ENCODE measurements around the gene TRIM61.

The TRIM61 gene

DNA sequence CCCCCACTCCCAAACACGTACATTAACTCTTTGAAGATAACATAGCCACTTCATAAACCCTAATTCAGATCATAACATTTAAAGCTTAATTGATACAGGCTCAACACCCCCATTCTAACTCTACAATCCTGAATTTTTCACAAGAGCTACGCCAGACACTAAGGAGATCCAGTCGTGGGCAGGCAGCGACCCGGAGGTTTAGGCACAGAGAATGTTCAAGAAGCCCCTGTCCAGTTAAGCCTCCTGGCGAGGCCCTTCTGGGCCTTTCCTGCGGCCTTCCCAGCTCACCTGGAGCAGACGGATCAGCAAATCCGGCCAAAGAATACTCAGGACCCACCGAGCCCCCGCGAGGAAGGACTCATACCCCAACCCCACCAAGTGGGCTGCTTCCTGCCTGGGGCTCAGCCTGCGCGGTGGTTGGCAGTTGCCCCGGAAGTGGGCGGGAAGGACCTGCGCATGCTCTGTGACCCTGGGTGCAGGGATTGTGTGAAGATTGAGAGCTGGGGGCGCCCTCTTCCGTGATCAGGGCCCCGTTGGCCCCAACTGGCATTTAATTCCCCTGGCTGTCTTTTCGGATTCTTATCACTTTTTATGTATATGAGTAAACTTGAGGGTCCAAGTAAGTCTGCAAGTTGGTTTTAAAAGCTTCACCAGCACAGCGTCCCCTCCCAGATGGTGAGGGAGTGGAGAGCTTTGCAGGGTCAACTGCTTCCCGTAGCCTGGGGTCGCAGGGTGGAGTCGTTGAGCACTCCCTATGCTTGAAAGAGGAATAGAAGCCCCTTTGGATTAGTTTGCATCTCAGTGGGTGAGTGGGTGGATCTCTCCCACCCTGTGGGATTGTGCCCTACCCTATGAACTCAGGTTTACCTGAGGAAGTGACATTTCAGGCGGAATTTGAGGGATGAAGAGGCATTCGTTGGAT lies at the start of gene TRIM61:
Gene TRIM61 (minus strand): TSS at position 415 of the 922 bp plus-strand sequence. CDS start 7,655 bp downstream, outside the sequence.
- TF ChIP-seq GATA2 (IDR thresholded peaks at IDR 0.05; ENCODE audit: low read depth, low read length): no peak
- TF ChIP-seq GATA3 (IDR thresholded peaks at IDR 0.05; ENCODE audit: low read depth, low read length): no peak

DNA sequence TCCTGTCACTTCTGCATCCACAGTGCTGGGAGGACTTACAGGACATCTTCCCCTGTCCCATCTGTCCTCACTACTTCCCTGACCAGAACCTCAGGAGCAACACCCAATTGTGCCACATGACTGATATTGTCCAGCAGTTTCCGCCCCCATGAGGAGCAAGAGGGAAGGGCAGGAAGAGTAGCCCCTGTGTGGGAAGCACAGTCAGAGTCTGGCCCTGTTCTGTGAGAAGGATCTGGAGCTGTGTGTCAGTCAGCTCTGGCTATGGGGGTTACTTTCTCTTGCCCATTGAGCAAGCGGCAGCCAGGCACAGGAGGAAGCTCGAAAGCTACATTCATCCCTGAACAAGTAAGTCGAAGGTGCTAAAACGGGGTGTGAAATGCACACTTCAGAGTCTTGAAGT lies 39.5 kb upstream of the TRIM61 start:
- no peak for TF ChIP-seq GATA3 (IDR thresholded peaks at IDR 0.05; ENCODE audit: low read depth, low read length)
- no peak for TF ChIP-seq GATA2 (IDR thresholded peaks at IDR 0.05; ENCODE audit: low read depth, low read length)

DNA sequence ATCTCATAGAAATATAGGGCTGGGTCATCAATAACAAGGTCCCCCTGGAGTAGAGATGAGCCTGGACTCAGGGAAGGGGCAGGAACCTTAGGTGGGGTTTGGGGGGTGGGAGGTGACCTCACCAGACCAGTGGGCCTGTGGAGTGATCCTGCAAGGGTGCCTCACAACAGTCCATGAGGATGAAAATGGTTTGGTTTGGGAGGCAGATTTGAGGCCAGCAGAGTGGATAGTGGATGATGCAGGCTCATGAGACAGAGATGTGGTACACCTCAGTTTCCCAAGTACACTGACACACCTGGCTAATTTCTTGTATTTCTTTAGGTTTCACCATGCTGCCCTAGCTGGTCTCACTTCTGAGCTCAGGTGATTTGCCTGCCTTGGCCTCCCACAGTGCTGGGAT lies 36.2 kb upstream of the TRIM61 start:
- TF ChIP-seq GATA2 (IDR thresholded peaks at IDR 0.05; ENCODE audit: low read depth, low read length): no peak
- TF ChIP-seq GATA3 (IDR thresholded peaks at IDR 0.05; ENCODE audit: low read depth, low read length): no peak

DNA sequence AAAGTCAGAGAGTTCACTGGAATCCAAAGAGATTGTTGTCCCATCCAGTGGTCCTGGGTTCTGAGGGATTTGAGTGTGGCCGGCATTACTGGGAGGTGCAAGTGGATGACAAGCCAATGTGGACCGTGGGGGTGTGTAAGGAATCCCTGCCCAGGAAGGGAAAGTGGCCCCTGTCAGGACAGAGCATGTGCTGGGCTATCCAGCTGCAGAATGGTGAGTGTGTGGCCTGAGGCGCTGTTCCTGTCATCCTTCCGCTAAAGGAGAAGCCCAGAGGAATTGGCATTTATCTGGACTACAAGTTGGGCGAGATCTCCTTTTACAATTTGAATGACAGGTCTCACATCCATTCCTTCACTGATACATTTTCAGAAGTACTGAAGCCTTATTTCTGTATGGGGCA lies 33.9 kb upstream of the TRIM61 start:
- TF ChIP-seq GATA3 (IDR thresholded peaks at IDR 0.05; ENCODE audit: low read depth, low read length): no peak
- no peak for TF ChIP-seq GATA2 (IDR thresholded peaks at IDR 0.05; ENCODE audit: low read depth, low read length)

DNA sequence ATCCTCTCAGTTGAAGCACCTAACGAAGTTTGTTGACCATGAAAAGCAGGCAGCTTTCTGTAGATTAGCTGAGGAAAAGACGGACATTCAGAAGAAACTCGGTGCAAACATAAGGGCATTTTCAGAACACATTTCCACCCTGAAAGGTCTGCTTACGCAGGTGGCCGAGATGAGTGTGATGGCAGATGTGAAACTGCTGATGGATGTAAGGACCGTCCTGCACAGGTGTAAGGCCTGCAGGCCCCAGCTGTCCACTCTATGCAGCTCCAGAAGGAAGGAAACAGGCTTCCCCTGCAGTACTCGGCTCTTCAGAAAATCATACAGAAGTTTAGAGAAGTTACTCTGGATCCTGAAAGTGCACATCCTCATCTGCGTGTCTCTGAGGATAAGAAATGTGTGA lies 33.5 kb upstream of the TRIM61 start:
- TF ChIP-seq GATA2 (IDR thresholded peaks at IDR 0.05; ENCODE audit: low read depth, low read length) (no peak), GATA3 (IDR thresholded peaks at IDR 0.05; ENCODE audit: low read depth, low read length) (no peak)

DNA sequence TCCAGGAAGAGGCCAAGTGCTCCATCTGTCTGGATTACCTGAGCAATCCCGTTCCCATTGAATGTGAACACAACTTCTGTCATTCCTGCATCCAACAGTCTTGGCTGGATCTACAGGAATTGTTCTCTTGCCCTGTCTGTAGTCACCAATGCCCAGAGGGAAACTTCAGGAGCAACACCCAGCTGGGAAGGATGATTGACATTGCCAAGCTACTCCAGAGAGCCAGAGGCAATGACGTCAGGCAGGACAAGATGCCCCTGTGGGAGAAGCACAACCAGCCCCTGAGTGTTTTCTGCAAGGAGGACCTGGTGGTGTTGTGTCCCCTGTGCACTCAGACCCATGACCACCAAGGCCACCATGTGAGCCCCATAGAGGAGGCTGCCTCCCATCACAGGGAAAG lies 33.0 kb upstream of the TRIM61 start:
- no peak for TF ChIP-seq GATA2 (IDR thresholded peaks at IDR 0.05; ENCODE audit: low read depth, low read length)
- TF ChIP-seq GATA3 (IDR thresholded peaks at IDR 0.05; ENCODE audit: low read depth, low read length): no peak

DNA sequence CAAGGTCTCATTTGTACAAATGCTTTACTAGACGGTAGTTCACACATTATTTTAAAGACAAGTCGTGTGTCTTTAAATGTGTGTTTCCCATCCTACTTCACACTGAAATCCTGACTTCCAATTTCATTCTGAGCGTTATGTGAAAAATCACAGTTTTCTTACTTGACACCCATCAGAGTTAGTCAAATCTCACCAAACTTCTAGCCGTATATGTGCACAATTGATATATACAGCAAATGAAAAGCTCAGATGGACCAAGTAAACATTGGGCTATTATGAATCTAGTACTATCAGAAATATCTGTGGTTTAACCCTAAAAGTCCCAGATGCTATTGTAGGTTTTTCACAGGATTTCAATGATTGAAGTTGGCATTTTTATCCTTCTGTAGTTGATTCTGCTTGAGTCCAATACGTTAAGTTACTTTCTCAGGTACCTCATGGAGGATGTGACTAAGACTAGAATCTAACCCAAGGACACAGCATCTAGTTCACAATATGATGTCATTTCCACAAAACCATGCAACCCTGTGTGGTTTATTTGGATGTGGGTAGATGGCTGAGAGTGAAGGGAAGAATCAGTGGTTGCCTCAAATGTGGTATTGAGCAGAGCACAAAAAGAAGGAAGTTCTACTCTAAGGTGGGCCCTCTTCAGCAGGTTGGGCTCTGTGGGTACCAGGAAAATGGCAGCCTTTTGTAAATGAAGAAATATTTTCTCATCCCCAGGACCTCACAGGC lies 32.2 kb upstream of the TRIM61 start:
- TF ChIP-seq GATA3 (IDR thresholded peaks at IDR 0.05; ENCODE audit: low read depth, low read length): no peak
- no peak for TF ChIP-seq GATA2 (IDR thresholded peaks at IDR 0.05; ENCODE audit: low read depth, low read length)

DNA sequence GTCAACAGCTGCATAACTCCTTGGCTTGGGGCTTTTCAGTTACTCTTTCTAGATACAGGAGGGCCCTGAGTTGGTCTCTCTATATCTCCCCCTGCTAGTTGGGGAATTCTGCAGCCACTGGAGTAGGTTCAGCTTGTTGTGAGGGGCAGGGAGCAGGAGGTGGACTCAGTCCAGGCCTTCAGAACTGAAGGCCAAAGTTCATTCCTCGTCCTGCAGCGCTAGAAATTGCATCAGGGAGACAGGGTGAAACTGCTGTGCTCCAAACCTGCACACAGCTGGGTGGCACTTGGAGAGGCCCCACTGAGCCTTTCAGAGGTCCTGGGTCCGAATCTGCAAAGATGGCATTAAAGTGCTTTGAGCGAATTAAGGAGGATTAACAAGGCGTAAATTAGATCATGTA lies 29.4 kb upstream of the TRIM61 start:
- TF ChIP-seq GATA3 (IDR thresholded peaks at IDR 0.05; ENCODE audit: low read depth, low read length) (no peak), GATA2 (IDR thresholded peaks at IDR 0.05; ENCODE audit: low read depth, low read length) (no peak)

DNA sequence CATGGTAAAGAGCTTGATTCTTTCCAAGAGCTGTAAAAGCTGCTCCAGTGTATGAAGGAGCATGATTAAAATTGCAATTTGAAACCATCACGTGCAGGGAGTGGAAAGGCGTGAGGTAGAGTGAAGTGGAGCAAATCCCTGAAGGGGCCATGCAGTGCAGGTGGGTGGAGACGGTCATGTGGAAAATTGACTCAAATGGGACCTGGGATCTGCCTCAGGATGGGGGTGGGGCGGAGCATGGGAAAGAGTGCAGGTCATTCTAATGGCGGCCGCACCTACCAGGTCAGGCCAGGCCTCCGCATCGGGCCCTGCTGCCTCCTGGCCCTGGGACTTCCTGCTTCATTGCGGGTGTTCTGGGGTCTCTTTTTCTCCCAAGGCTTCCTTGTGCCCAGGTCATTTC lies 29.0 kb upstream of the TRIM61 start:
- TF ChIP-seq GATA3 (IDR thresholded peaks at IDR 0.05; ENCODE audit: low read depth, low read length): no peak
- no peak for TF ChIP-seq GATA2 (IDR thresholded peaks at IDR 0.05; ENCODE audit: low read depth, low read length)

DNA sequence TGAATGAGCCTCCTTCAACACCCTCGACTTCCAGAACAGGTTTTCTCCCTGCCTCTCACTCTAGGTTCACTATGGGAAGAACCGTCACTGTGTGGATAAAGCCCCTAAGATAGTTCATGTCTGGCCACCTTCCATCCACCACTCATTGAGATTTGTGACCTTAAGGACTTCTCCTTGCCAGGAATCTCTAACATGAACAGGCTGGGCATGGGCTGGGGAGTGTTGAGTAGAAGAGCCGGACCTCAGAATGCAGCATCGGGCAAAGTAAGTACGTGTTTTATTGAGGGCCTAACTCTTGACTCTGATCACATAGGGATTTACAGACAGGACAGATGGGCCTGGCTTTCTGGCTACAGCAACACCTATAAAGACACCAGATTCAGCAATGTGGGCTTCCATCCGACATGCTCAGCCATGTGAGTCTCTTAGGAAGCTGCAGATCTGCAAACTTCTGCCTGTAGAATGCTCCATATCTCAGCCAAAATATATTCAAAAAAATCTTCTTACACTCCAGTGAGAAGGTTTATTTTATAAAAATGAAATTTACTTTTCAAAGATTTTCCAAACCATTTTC lies 28.0 kb upstream of the TRIM61 start:
- TF ChIP-seq GATA3 (IDR thresholded peaks at IDR 0.05; ENCODE audit: low read depth, low read length) (no peak), GATA2 (IDR thresholded peaks at IDR 0.05; ENCODE audit: low read depth, low read length) (no peak)

DNA sequence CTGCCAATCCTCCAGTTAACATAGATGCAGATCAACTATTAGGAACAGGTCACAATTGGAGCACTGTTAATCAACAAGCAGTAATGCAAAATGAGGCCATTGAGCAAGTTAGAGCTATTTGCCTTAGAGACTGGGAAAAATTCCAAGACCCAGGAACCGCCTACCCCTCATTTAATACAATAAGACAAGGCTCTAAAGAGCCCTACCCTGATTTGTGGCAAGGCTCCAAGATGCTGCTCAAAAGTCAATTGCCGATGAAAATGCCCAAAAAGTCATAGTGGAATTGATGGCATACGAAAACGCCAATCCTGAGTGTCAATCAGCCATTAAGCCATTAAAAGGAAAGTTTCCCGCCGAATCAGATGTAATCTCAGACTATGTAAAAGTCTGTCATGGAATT lies 20.5 kb upstream of the TRIM61 start:
- no peak for TF ChIP-seq GATA3 (IDR thresholded peaks at IDR 0.05; ENCODE audit: low read depth, low read length)
- no peak for TF ChIP-seq GATA2 (IDR thresholded peaks at IDR 0.05; ENCODE audit: low read depth, low read length)

DNA sequence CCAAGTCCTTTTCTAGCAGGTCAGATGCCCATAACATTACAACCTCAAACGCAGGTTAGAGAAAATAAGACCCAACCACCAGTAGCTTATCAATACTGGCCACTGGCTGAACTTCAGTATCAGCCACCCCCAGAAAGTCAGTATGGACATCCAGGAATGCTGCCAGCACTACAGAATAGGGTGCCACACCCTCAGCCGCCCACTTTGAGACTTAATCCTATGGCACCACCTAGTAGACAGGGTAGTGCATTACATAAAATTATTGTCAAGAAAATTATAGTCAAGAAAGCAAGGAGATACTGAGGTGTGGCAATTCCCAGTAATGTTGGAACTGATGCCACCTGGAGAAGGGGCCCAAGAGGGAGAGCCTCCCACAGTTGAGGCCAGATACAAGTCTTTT lies 19.9 kb upstream of the TRIM61 start:
- TF ChIP-seq GATA3 (IDR thresholded peaks at IDR 0.05; ENCODE audit: low read depth, low read length) (no peak), GATA2 (IDR thresholded peaks at IDR 0.05; ENCODE audit: low read depth, low read length) (no peak)

DNA sequence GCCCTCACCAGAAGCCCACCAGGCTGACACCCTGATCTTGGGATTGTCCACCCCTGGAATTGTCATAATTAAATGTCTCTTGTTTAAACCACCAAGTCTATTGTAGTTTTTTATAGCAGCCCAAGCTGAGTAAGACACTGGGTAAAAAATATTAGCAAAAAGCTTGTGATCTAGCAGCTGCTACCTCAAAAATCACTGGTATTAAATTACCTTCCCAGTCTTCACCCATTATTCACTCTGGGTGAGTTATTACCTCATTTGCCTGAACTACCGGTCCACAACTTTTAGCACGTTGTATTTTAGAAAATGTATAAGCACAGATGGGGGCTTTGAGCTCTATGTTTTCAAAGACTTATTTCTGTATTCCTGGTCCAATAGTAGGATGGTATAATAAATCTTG lies 12.0 kb upstream of the TRIM61 start:
- TF ChIP-seq GATA2 (IDR thresholded peaks at IDR 0.05; ENCODE audit: low read depth, low read length) (no peak), GATA3 (IDR thresholded peaks at IDR 0.05; ENCODE audit: low read depth, low read length) (no peak)

DNA sequence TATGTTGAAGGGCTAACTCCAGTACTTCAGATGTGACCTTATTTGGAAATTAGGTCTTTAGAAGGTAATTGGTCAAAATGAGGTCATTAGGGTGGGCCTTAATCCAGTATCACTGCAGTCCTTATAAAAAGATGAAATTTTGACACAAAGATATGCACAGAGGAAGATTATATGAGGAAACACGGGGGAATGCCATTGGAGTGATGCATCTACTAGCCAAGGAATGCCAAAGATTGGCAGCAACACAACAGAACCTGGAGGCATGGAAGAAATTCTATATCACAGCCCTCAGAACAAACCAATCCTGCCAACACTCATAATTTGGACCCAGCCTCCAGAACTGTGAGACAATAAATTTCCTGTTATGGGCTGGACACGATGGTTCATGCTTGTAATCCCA lies 17.6 kb downstream of the TRIM61 start:
- TF ChIP-seq GATA2 (IDR thresholded peaks at IDR 0.05; ENCODE audit: low read depth, low read length) (no peak), GATA3 (IDR thresholded peaks at IDR 0.05; ENCODE audit: low read depth, low read length) (no peak)

Measured in SH-SY5Y (cell line).